Keratinocyte (primary cell): Measurements from ENCODE around the gene LRRC8C.

Experiments
- EZH2 ChIP-seq: IDR thresholded peaks from one replicate; pipeline ENCODE4 v1.6.1; 2012; ENCODE audit warnings: inconsistent platforms, mild to moderate bottlenecking, low read length, moderate library complexity
- TF ChIP-seq, protein P1 (sequence below), 3 experiments: IDR thresholded peaks in 1 of 3; conservative IDR thresholded peaks in 1 of 3; optimal IDR thresholded peaks in 1 of 3; 2 replicates in 2 of 3; 3 replicates in 1 of 3; pipeline versions ENCODE3 to v1.5.1; 2011; ENCODE audit warnings: low read length in 3 of 3, mild to moderate bottlenecking in 3 of 3, moderate library complexity in 2 of 3, control low read depth in 1 of 3, inconsistent platforms in 1 of 3; ENCODE audit not compliant: insufficient read depth in 2 of 3; ENCODE audit errors: extremely low read depth in 1 of 3

DNA sequence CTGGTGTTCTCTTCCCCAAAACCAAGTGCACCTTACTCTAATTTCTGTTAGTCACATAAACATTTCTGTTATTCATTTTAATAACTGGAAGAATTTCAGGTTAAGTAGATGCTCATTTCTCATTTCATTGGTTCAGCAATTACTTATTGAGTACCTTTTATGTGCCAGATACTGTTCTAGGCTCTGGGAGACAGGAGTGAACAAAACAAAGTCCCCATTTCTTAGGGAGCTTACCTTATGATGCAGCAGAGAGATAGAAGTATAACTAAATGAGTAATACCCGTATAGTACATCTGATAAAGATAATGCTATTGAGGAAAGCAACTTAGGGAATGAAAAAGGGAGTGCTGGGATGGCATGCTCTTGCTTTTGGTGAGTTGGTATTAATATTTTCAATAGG lies 33.7 kb downstream of the LRRC8C start:
- no peak for TF ChIP-seq EZH2
- TF ChIP-seq, protein P1, sequence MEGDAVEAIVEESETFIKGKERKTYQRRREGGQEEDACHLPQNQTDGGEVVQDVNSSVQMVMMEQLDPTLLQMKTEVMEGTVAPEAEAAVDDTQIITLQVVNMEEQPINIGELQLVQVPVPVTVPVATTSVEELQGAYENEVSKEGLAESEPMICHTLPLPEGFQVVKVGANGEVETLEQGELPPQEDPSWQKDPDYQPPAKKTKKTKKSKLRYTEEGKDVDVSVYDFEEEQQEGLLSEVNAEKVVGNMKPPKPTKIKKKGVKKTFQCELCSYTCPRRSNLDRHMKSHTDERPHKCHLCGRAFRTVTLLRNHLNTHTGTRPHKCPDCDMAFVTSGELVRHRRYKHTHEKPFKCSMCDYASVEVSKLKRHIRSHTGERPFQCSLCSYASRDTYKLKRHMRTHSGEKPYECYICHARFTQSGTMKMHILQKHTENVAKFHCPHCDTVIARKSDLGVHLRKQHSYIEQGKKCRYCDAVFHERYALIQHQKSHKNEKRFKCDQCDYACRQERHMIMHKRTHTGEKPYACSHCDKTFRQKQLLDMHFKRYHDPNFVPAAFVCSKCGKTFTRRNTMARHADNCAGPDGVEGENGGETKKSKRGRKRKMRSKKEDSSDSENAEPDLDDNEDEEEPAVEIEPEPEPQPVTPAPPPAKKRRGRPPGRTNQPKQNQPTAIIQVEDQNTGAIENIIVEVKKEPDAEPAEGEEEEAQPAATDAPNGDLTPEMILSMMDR (optimal IDR thresholded peaks at IDR 0.05 in 1 of 3, IDR thresholded peaks at IDR 0.05 in 1 of 3, conservative IDR thresholded peaks at IDR 0.05 in 1 of 3; ENCODE audit: extremely low read depth in 1 of 3, insufficient read depth in 2 of 3, low read length in 3 of 3) = no peak
